Keratinocyte (primary cell): Measurements from ENCODE around the gene VIPR2. TPM values are rescaled to one million over a fixed set of nuclear protein-coding genes. Genes with fewer than 3 reads are reported as not detected.

Source experiments
- DNase-seq: peaks from one replicate; pipeline ENCODE4 v3.0.0-alpha.2; 2011; ENCODE audit warnings: low read depth, missing footprints, low spot score
- FAIRE-seq: peaks from 2 replicates; lab custom pipeline; 2011; peaks lifted over from hg19 to GRCh38; lab: Jason Lieb, UNC
- H2AFZ ChIP-seq: 2 replicates; pipeline ENCODE4 v1.6.0; 2012; ENCODE audit warnings: low read length, control low read depth, inconsistent platforms; ENCODE audit not compliant: control insufficient read depth
- H3K27ac ChIP-seq: 2 replicates; pipeline ENCODE4 v1.5.1; 2011; ENCODE audit warnings: low read length; ENCODE audit not compliant: control insufficient read depth, insufficient read depth
- H3K27me3 ChIP-seq: 3 replicates; pipeline ENCODE4 v1.6.0; 2011; ENCODE audit warnings: low read length; ENCODE audit not compliant: control insufficient read depth, insufficient read depth; ENCODE audit errors: extremely low read depth
- H3K36me3 ChIP-seq, 2 experiments: 2 replicates in 1 of 2; 3 replicates in 1 of 2; pipeline ENCODE4 v1.5.1; 2011; ENCODE audit warnings: low read length in 2 of 2, mild to moderate bottlenecking in 1 of 2; ENCODE audit not compliant: control insufficient read depth in 2 of 2, insufficient read depth in 2 of 2; ENCODE audit errors: extremely low read depth in 1 of 2
- H3K4me1 ChIP-seq: 3 replicates; pipeline ENCODE4 v1.5.1; 2011; ENCODE audit warnings: low read length; ENCODE audit not compliant: control insufficient read depth, insufficient read depth; ENCODE audit errors: extremely low read depth
- H3K4me2 ChIP-seq: 3 replicates; pipeline ENCODE4 v1.6.0; 2011; ENCODE audit warnings: low read depth, low read length; ENCODE audit not compliant: control insufficient read depth, insufficient read depth; ENCODE audit errors: extremely low read depth
- H3K4me3 ChIP-seq, 3 experiments: fragments of 200-600 bp in 1 of 3; sonication (generic) in 1 of 3; 2 replicates in 2 of 3; 3 replicates in 1 of 3; pipeline ENCODE4 v1.5.1; 2011 to 2016; ENCODE audit warnings: low read length in 3 of 3, mild to moderate bottlenecking in 3 of 3, control low read depth in 2 of 3, inconsistent platforms in 1 of 3, low read depth in 1 of 3, mixed read lengths in 1 of 3, mixed run types in 1 of 3, moderate library complexity in 1 of 3; ENCODE audit not compliant: control insufficient read depth in 2 of 3, insufficient read depth in 2 of 3; ENCODE audit errors: extremely low read depth in 1 of 3
- H3K79me2 ChIP-seq: 2 replicates; pipeline ENCODE4 v1.6.0; 2012; ENCODE audit warnings: low read length; ENCODE audit not compliant: control insufficient read depth, insufficient read depth
- H3K9ac ChIP-seq: 3 replicates; pipeline ENCODE4 v1.6.0; 2011; ENCODE audit warnings: low read length; ENCODE audit not compliant: control insufficient read depth, insufficient read depth; ENCODE audit errors: extremely low read depth
- H3K9me1 ChIP-seq: 3 replicates; pipeline ENCODE4 v1.6.0; 2011; ENCODE audit warnings: low read length; ENCODE audit not compliant: control insufficient read depth, insufficient read depth; ENCODE audit errors: extremely low read depth
- H3K9me3 ChIP-seq: 2 replicates; pipeline ENCODE4 v1.5.1; 2012; ENCODE audit warnings: low read depth, low read length; ENCODE audit not compliant: control insufficient read depth
- H4K20me1 ChIP-seq: 3 replicates; pipeline ENCODE4 v1.6.0; 2011; ENCODE audit warnings: low read length; ENCODE audit not compliant: control insufficient read depth, insufficient read depth; ENCODE audit errors: extremely low read depth
- CTCF ChIP-seq, 3 experiments: IDR thresholded peaks in 1 of 3; conservative IDR thresholded peaks in 1 of 3; optimal IDR thresholded peaks in 1 of 3; 2 replicates in 2 of 3; 3 replicates in 1 of 3; pipeline versions ENCODE3 to v1.5.1; 2011; ENCODE audit warnings: low read length in 3 of 3, mild to moderate bottlenecking in 3 of 3, moderate library complexity in 2 of 3, control low read depth in 1 of 3, inconsistent platforms in 1 of 3; ENCODE audit not compliant: insufficient read depth in 2 of 3; ENCODE audit errors: extremely low read depth in 1 of 3
- EZH2 ChIP-seq: IDR thresholded peaks from one replicate; pipeline ENCODE4 v1.6.1; 2012; ENCODE audit warnings: inconsistent platforms, mild to moderate bottlenecking, low read length, moderate library complexity
- dilution Hi-C: fragments of 300-500 bp; cut with MboI; formaldehyde crosslinking; loops from one replicate; pipeline ENCODE4 v1.7.0; 2020; ENCODE audit warnings: low sequenced_read_pairs; ENCODE audit not compliant: extremely low pct_ligation_motif_present
- polyA plus RNA-seq, 5 experiments: library from polyadenylated mRNA; depleted of rRNA in 3 of 5; stranded (reverse) in 3 of 5; stranded (forward) in 1 of 5; unstranded in 1 of 5; fragments of >200 nt; gene quantifications; 1 replicate in 1 of 5; 2 replicates in 3 of 5; 3 replicates in 1 of 5; pipeline versions ENCODE4 v1.2.1 to v1.2.3, GENCODE V29; 2011 to 2012; ENCODE audit warnings: missing spikeins in 2 of 5, low read depth in 1 of 5, low replicate concordance in 1 of 5

VIPR2 gene
- polyA plus RNA-seq, 1 donor (not counting 4 experiments of a cell fraction or from before 2014, with no cell fraction given), result not detected

DNA sequence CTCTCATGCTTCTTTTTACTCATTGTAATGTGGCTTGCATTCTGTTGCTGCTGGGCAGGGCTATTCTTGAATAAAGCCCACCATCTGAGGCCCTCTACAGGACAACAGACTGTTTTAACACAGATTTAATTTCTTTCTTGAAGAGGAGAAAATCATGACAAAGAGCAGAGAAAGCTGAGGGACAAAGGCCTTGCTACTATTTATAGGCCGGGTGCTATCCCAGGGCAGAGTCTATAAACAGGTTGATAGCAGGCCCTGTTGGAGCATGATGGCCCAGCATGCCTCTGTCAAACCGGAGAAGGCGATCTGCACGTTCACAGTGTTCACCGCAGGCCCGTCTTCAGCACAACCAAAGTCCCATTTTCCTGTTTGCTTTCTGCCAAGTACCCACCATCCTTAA lies 3.0 kb downstream of the VIPR2 start:
- Histone ChIP-seq H2AFZ (no peak overlapping the region), H3K27ac (no peak overlapping the region), H3K79me2 (no peaks in the 10 kb centered on the region), H3K9ac (no peak overlapping the region), H3K4me2 (no peak overlapping the region), H4K20me1 (no peaks in the 10 kb centered on the region), H3K27me3 (peaks cover 30% of the 10 kb centered on the region), H3K4me3 (no peak overlapping the region), H3K9me1 (no peaks in the 10 kb centered on the region), H3K4me1 (no peaks in the 10 kb centered on the region), H3K9me3 (no peaks in the 10 kb centered on the region), H3K36me3 (no peaks in the 10 kb centered on the region)
- DNase-seq (no peak), FAIRE-seq (no peak)
- dilution Hi-C loops, result no loop called here
- TF ChIP-seq CTCF (optimal IDR thresholded peaks at IDR 0.05 in 1 of 3, IDR thresholded peaks at IDR 0.05 in 1 of 3, conservative IDR thresholded peaks at IDR 0.05 in 1 of 3; ENCODE audit: extremely low read depth in 1 of 3, insufficient read depth in 2 of 3, low read length in 3 of 3) (no peak), EZH2 (no peak)

DNA sequence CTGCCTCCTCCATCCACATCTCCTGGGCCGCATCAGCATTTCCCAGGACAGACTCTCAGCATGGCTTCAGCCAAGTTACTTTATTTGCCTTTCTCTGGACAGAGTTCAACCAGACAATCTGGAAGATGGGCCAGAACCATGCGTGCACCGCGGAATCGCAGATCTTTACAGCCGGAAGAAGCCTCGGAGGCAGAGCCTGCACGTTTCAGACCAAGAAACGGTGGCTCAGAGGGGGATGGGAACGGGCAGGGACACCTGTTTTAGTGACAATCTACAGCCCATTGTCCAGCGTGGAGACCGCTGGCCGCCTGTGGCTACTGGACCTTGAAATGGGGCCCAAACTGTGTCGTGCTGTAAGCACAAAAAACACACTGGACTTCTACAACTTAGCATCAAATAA lies 3.5 kb downstream of the VIPR2 start:
- peaks cover 30% of the 10 kb centered on the region for H3K27me3 ChIP-seq
- no peak overlapping the region for H3K4me3 ChIP-seq
- DNase-seq, result no peak
- H2AFZ ChIP-seq, result no peak overlapping the region
- H3K4me2 ChIP-seq, result no peak overlapping the region
- TF ChIP-seq EZH2 (no peak), CTCF (optimal IDR thresholded peaks at IDR 0.05 in 1 of 3, IDR thresholded peaks at IDR 0.05 in 1 of 3, conservative IDR thresholded peaks at IDR 0.05 in 1 of 3; ENCODE audit: extremely low read depth in 1 of 3, insufficient read depth in 2 of 3, low read length in 3 of 3) (no peak)
- no peak overlapping the region for H3K27ac ChIP-seq
- no peaks in the 10 kb centered on the region for H3K36me3 ChIP-seq
- H3K9me3 ChIP-seq, result no peaks in the 10 kb centered on the region
- H3K9ac ChIP-seq, result no peak overlapping the region
- H3K9me1 ChIP-seq, result no peaks in the 10 kb centered on the region
- no peak for FAIRE-seq
- dilution Hi-C loops, result no loop called here
- no peaks in the 10 kb centered on the region for H3K79me2 ChIP-seq
- H3K4me1 ChIP-seq, result no peaks in the 10 kb centered on the region
- H4K20me1 ChIP-seq, result no peaks in the 10 kb centered on the region
